Loucy (cell line): ENCODE measurements around the gene RHCG.

Source experiments
- CTCF ChIP-seq: fragments of 200-600 bp; sonication (generic); conservative IDR thresholded peaks from 2 replicates; pipeline ENCODE4 v1.5.1; 2014; ENCODE audit warnings: mild to moderate bottlenecking, antibody characterized with exemption, low read length
- EZH2phosphoT487 ChIP-seq: fragments of 200-600 bp; IDR thresholded peaks from 2 replicates; pipeline ENCODE4 v1.6.1; 2018; ENCODE audit warnings: antibody characterized with exemption, mild to moderate bottlenecking, moderate library complexity, borderline replicate concordance

- TF ChIP-seq CTCF: no peak
- no peak for TF ChIP-seq EZH2phosphoT487
Observed at GRCh38 chr15:89423981-89424380, 72.4 kb downstream of the RHCG start.
